SK-N-SH (cell line): Measurements from ENCODE around the gene PLCL2. TPM values are rescaled to one million over a fixed set of nuclear protein-coding genes. Genes with fewer than 3 reads are reported as not detected.

Experiments used
- CTCF ChIA-PET: fragments of 300-600, 350-600 bp; formaldehyde crosslinking; extraction: SDS; loops from one replicate; lab custom pipeline; 2021; lab: Yijun Ruan, JAX
- POLR2A ChIA-PET: fragments of 350-600 bp; sonication (Branson Sonifier 250); formaldehyde crosslinking; extraction: SDS; loops from one replicate; lab custom pipeline; 2020; ENCODE audit warnings: antibody characterized with exemption, inconsistent platforms; lab: Yijun Ruan, JAX
- DNase-seq: peaks from one replicate; pipeline ENCODE4 v3.0.0; 2012
- H2AFZ ChIP-seq: fragments of 200-600 bp; sonication (generic); 2 replicates; pipeline ENCODE4 v1.8.1; 2016; ENCODE audit warnings: antibody characterized with exemption, mild to moderate bottlenecking, low read depth
- H3F3A ChIP-seq: fragments of 200-600 bp; sonication (generic); replicated peaks from 2 replicates; pipeline ENCODE3; 2016; ENCODE audit warnings: antibody characterized with exemption, mild to moderate bottlenecking; ENCODE audit not compliant: insufficient read depth
- H3K27ac ChIP-seq, 2 experiments: fragments of 200-500 bp in 1 of 2; fragments of 200-600 bp in 1 of 2; sonication (Bioruptor generic) in 1 of 2; sonication (generic), shearing (Covaris generic) in 1 of 2; 2 replicates each; pipeline versions ENCODE4 v1.5.1 to v1.6.1; 2014 to 2016; ENCODE audit warnings: low read depth in 2 of 2, inconsistent platforms in 1 of 2, low read length in 1 of 2, mild to moderate bottlenecking in 1 of 2, mixed read lengths in 1 of 2
- H3K27me3 ChIP-seq: fragments of 200-600 bp; sonication (generic), shearing (Covaris generic); 2 replicates; pipeline ENCODE4 v1.6.1; 2016; ENCODE audit warnings: mixed run types; ENCODE audit not compliant: insufficient read depth
- H3K36me3 ChIP-seq, 2 experiments: fragments of 200-500 bp in 1 of 2; fragments of 200-600 bp in 1 of 2; sonication (Bioruptor generic) in 1 of 2; sonication (generic) in 1 of 2; replicated peaks in 1 of 2; 2 replicates each; pipeline versions ENCODE3 to v1.5.1; 2014 to 2016; ENCODE audit warnings: low read length in 1 of 2, mild to moderate bottlenecking in 1 of 2; ENCODE audit not compliant: insufficient read depth in 2 of 2, control insufficient read depth in 1 of 2
- H3K4me1 ChIP-seq, 2 experiments: fragments of 200-500 bp in 1 of 2; fragments of 200-600 bp in 1 of 2; sonication (Bioruptor generic) in 1 of 2; sonication (generic), shearing (Covaris generic) in 1 of 2; 2 replicates each; pipeline versions ENCODE4 v1.5.1 to v1.6.1; 2014 to 2016; ENCODE audit warnings: low read depth in 1 of 2, low read length in 1 of 2, mixed run types in 1 of 2; ENCODE audit not compliant: insufficient read depth in 2 of 2, control insufficient read depth in 1 of 2
- H3K4me2 ChIP-seq: fragments of 200-600 bp; sonication (generic), shearing (Covaris generic); 2 replicates; pipeline ENCODE4 v1.6.1; 2017; ENCODE audit warnings: mixed run types
- H3K4me3 ChIP-seq, 2 experiments: fragments of 200-500 bp in 1 of 2; fragments of 200-600 bp in 1 of 2; sonication (Bioruptor generic) in 1 of 2; sonication (generic), shearing (Covaris generic) in 1 of 2; 2 replicates each; pipeline versions ENCODE4 v1.5.1 to v1.8.1; 2014 to 2016; ENCODE audit warnings: low read depth in 2 of 2, inconsistent platforms in 1 of 2, low read length in 1 of 2, mild to moderate bottlenecking in 1 of 2, mixed read lengths in 1 of 2, moderate library complexity in 1 of 2
- H3K79me2 ChIP-seq: fragments of 200-600 bp; sonication (generic); 2 replicates; pipeline ENCODE4 v1.8.1; 2017; ENCODE audit warnings: mild to moderate bottlenecking; ENCODE audit not compliant: insufficient read depth
- H3K9ac ChIP-seq: fragments of 200-600 bp; sonication (generic); 2 replicates; pipeline ENCODE4 v1.6.1; 2017; ENCODE audit warnings: mixed run types
- H3K9me2 ChIP-seq: fragments of 200-600 bp; sonication (generic); 2 replicates; pipeline ENCODE4 v1.6.1; 2017; ENCODE audit warnings: mixed run types
- H3K9me3 ChIP-seq: fragments of 200-600 bp; sonication (generic); 2 replicates; pipeline ENCODE4 v1.6.1; 2017; ENCODE audit warnings: mixed run types, mild to moderate bottlenecking, moderate library complexity
- H4K20me1 ChIP-seq: fragments of 200-600 bp; sonication (generic); 2 replicates; pipeline ENCODE4 v1.6.1; 2017; ENCODE audit warnings: mild to moderate bottlenecking, mixed run types; ENCODE audit not compliant: insufficient read depth
- CHD2 ChIP-seq: fragments of 150-350 bp; IDR thresholded peaks from 2 replicates; pipeline ENCODE4 v1.6.1; 2018; ENCODE audit warnings: low read length; ENCODE audit not compliant: partially characterized antibody
- ELF1 ChIP-seq: IDR thresholded peaks from 2 replicates; pipeline ENCODE4 v1.4.0; 2012
- EP300 ChIP-seq, 2 experiments: IDR thresholded peaks; 2 replicates each; pipeline versions ENCODE4 v1.4.0 to v1.6.1; 2012; ENCODE audit warnings: borderline replicate concordance in 1 of 2, low read depth in 1 of 2, low read length in 1 of 2
- EZH2phosphoT487 ChIP-seq: fragments of 200-600 bp; sonication (generic); IDR thresholded peaks from 2 replicates; pipeline ENCODE4 v1.6.1; 2017; ENCODE audit warnings: low read depth, mixed run types, mild to moderate bottlenecking, antibody characterized with exemption, moderate library complexity, borderline replicate concordance
- FOSL2 ChIP-seq: IDR thresholded peaks from 2 replicates; pipeline ENCODE4 v1.4.0; 2012; ENCODE audit warnings: low read depth, mild to moderate bottlenecking, moderate library complexity, borderline replicate concordance
- FOXJ3 ChIP-seq: sonication (generic); formaldehyde crosslinking; IDR thresholded peaks from 2 replicates; pipeline ENCODE4 v1.5.1; 2020; ENCODE audit warnings: mild to moderate bottlenecking, missing genetic modification reagents
- FOXM1 ChIP-seq: IDR thresholded peaks from 2 replicates; pipeline ENCODE4 v1.4.0; 2012; ENCODE audit warnings: low read depth, mild to moderate bottlenecking
- GABPA ChIP-seq: IDR thresholded peaks from 2 replicates; pipeline ENCODE4 v1.4.0; 2012; ENCODE audit warnings: low read depth, mild to moderate bottlenecking
- GATA2 ChIP-seq: sonication (generic); formaldehyde crosslinking; IDR thresholded peaks from 2 replicates; pipeline ENCODE4 v1.5.0; 2020; ENCODE audit warnings: mild to moderate bottlenecking, missing genetic modification reagents
- IRF3 ChIP-seq: fragments of 150-350 bp; IDR thresholded peaks from 2 replicates; pipeline ENCODE4 v1.6.1; 2016; ENCODE audit warnings: mild to moderate bottlenecking, low read depth, low read length
- JUND ChIP-seq: IDR thresholded peaks from 2 replicates; pipeline ENCODE4 v1.4.0; 2012
- MEF2A ChIP-seq: IDR thresholded peaks from 2 replicates; pipeline ENCODE4 v1.4.0; 2012; ENCODE audit warnings: low read depth, borderline replicate concordance
- NRF1 ChIP-seq: IDR thresholded peaks from 2 replicates; pipeline ENCODE4 v1.6.1; 2012; ENCODE audit warnings: low read depth, mild to moderate bottlenecking, low read length
- POLR2AphosphoS5 ChIP-seq: IDR thresholded peaks from 2 replicates; pipeline ENCODE4 v1.6.1; 2012; ENCODE audit warnings: low read depth, low read length
- RAD21 ChIP-seq: IDR thresholded peaks from 2 replicates; pipeline ENCODE4 v1.6.1; 2012; ENCODE audit warnings: mild to moderate bottlenecking, low read length
- RXRA ChIP-seq: IDR thresholded peaks from 2 replicates; pipeline ENCODE4 v1.4.0; 2012; ENCODE audit warnings: low read depth, mild to moderate bottlenecking, borderline replicate concordance
- SIN3A ChIP-seq: IDR thresholded peaks from 2 replicates; pipeline ENCODE4 v1.6.1; 2012; ENCODE audit warnings: low read depth, mild to moderate bottlenecking, low read length, moderate library complexity, borderline replicate concordance
- SMC3 ChIP-seq: IDR thresholded peaks from 2 replicates; pipeline ENCODE4 v1.6.1; 2012; ENCODE audit warnings: low read depth, low read length, improper control_type of control experiment
- TAF1 ChIP-seq: IDR thresholded peaks from 2 replicates; pipeline ENCODE4 v1.6.1; 2012; ENCODE audit warnings: low read depth, mild to moderate bottlenecking, low read length, moderate library complexity, borderline replicate concordance
- TEAD4 ChIP-seq: IDR thresholded peaks from 2 replicates; pipeline ENCODE4 v1.4.0; 2012; ENCODE audit warnings: mild to moderate bottlenecking, borderline replicate concordance; ENCODE audit not compliant: insufficient read depth
- YY1 ChIP-seq: IDR thresholded peaks from 2 replicates; pipeline ENCODE4 v1.4.0; 2012; ENCODE audit warnings: low read depth, mild to moderate bottlenecking
- ZBTB33 ChIP-seq: IDR thresholded peaks from 2 replicates; pipeline ENCODE4 v1.4.0; 2012; ENCODE audit warnings: low read depth, borderline replicate concordance
- WGBS: methylation state at CpG from one replicate; pipeline ENCODE4 v1.1.6; 2017; ENCODE audit warnings: low lambda C conversion rate; 5-methylcytosine and 5-hydroxymethylcytosine counted together
- polyA plus RNA-seq, 3 experiments: library from polyadenylated mRNA; depleted of rRNA; stranded (reverse); fragments of >200 nt; gene quantifications; 2 replicates each; pipeline ENCODE4 v1.2.3, GENCODE V29; 2012
- TF ChIP-seq, protein P1 (sequence below): IDR thresholded peaks from 2 replicates; pipeline ENCODE4 v1.4.0; 2012; ENCODE audit warnings: low read depth
- TF ChIP-seq, protein P2 (sequence below): fragments of 150-350 bp; IDR thresholded peaks from 2 replicates; pipeline ENCODE4 v1.6.1; 2017; ENCODE audit warnings: antibody characterized with exemption, low read length, low read depth, borderline replicate concordance

PLCL2 gene
- polyA plus RNA-seq, 1 of the 3 experiments (the other 2 are of a cell fraction), result 0.85 TPM

GRCh38 chr3:16875876-16876550, 8.7 kb upstream of the PLCL2 start:
- ChIA-PET POLR2A (no interaction called here), CTCF (interaction anchor here (1.5 kb wide), 1 partner anchor 8 kb away, joined by 3 read pairs; no protein-coding TSS in a partner anchor)
- Histone ChIP-seq H3K36me3 (no peaks in the 10 kb centered on the region), H3K4me2 (no peak overlapping the region), H3K4me1 (no peaks in the 10 kb centered on the region), H3K79me2 (no peaks in the 10 kb centered on the region), H3K9me2 (no peaks in the 10 kb centered on the region), H3K27ac (no peak overlapping the region), H4K20me1 (no peaks in the 10 kb centered on the region), H3F3A (no peaks in the 10 kb centered on the region), H3K9ac (no peak overlapping the region), H3K9me3 (no peaks in the 10 kb centered on the region), H2AFZ (no peak overlapping the region), H3K4me3 (no peak overlapping the region), H3K27me3 (no peaks in the 10 kb centered on the region)
- DNase-seq, result no peak
- WGBS, result 57% methylated on average over 3 of the region's 3 CpGs
- TF ChIP-seq RAD21, result no peak
- TF ChIP-seq EZH2phosphoT487, result no peak
- TF ChIP-seq MEF2A, result no peak
- no peak for TF ChIP-seq FOXM1
- TF ChIP-seq YY1, result no peak
- no peak for TF ChIP-seq IRF3
- no peak for TF ChIP-seq EP300 (IDR thresholded peaks at IDR 0.05; ENCODE audit: borderline replicate concordance in 1 of 2, low read depth in 1 of 2, low read length in 1 of 2)
- no peak for TF ChIP-seq SIN3A
- TF ChIP-seq FOXJ3, result no peak
- no peak for TF ChIP-seq SMC3
- no peak for TF ChIP-seq RXRA
- TF ChIP-seq FOSL2, result no peak
- no peak for TF ChIP-seq JUND
- no peak for TF ChIP-seq CHD2
- TF ChIP-seq, protein P1, sequence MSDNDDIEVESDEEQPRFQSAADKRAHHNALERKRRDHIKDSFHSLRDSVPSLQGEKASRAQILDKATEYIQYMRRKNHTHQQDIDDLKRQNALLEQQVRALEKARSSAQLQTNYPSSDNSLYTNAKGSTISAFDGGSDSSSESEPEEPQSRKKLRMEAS, result no peak

GRCh38 chr3:16877505-16877904, 7.2 kb upstream of the PLCL2 start:
- WGBS, result 59% methylated on average over 2 of the region's 2 CpGs
- H2AFZ ChIP-seq, result no peak overlapping the region
- H3K9me2 ChIP-seq, result no peaks in the 10 kb centered on the region
- H3K9me3 ChIP-seq, result no peaks in the 10 kb centered on the region
- H3K4me2 ChIP-seq, result no peak overlapping the region
- H3K27me3 ChIP-seq, result no peaks in the 10 kb centered on the region
- no peaks in the 10 kb centered on the region for H4K20me1 ChIP-seq
- H3K36me3 ChIP-seq, result no peaks in the 10 kb centered on the region
- CTCF ChIA-PET, result no interaction called here
- H3K79me2 ChIP-seq, result no peaks in the 10 kb centered on the region
- no peak overlapping the region for H3K9ac ChIP-seq
- H3K4me1 ChIP-seq, result no peaks in the 10 kb centered on the region
- POLR2A ChIA-PET, result no interaction called here
- peaks cover 2% of the 10 kb centered on the region for H3F3A ChIP-seq
- no peak overlapping the region for H3K27ac ChIP-seq
- no peak for DNase-seq
- no peak overlapping the region for H3K4me3 ChIP-seq
- TF ChIP-seq GATA2 (CRISPR knock-in tag), result no peak
- TF ChIP-seq MEF2A, result no peak
- TF ChIP-seq EZH2phosphoT487, result no peak
- no peak for TF ChIP-seq SMC3
- no peak for TF ChIP-seq YY1
- no peak for TF ChIP-seq FOXM1
- TF ChIP-seq TAF1, result no peak
- TF ChIP-seq ZBTB33, result no peak
- no peak for TF ChIP-seq POLR2AphosphoS5
- TF ChIP-seq TEAD4, result no peak
- no peak for TF ChIP-seq NRF1
- TF ChIP-seq, protein P2, sequence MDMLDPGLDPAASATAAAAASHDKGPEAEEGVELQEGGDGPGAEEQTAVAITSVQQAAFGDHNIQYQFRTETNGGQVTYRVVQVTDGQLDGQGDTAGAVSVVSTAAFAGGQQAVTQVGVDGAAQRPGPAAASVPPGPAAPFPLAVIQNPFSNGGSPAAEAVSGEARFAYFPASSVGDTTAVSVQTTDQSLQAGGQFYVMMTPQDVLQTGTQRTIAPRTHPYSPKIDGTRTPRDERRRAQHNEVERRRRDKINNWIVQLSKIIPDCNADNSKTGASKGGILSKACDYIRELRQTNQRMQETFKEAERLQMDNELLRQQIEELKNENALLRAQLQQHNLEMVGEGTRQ, result no peak
- no peak for TF ChIP-seq ELF1
- TF ChIP-seq GABPA, result no peak
- no peak for TF ChIP-seq RAD21
